ENCODE data around the gene SMIM41.

- TF ChIP-seq EP300 (IDR thresholded peaks at IDR 0.05) (no peak), CTCF (IDR thresholded peaks at IDR 0.05) (no peak), RAD21 (conservative IDR thresholded peaks at IDR 0.05 in 1 of 2, IDR thresholded peaks at IDR 0.05 in 1 of 2) (no peak), MYC (IDR thresholded peaks at IDR 0.05; ENCODE audit: borderline replicate concordance, low read length) (peak; percentile 46; the same call in 1 of the 2 replicates), SREBF2 (IDR thresholded peaks at IDR 0.05) (no peak), NR3C1 (IDR thresholded peaks at IDR 0.05) (no peak), REST (IDR thresholded peaks at IDR 0.05) (no peak), MAX (IDR thresholded peaks at IDR 0.05) (peak; percentile 47; the same call in 1 of the 2 replicates), ZSCAN20 (CRISPR knock-in tag; IDR thresholded peaks at IDR 0.05) (no peak; the same call in 1 of the 2 replicates)
Observed at GRCh38 chr12:52155048-52155868, 75.8 kb downstream of the SMIM41 start.
